Mesendoderm (in vitro differentiated cells): ENCODE data around the gene NFIA.

Experiments
- DNase-seq: peaks from one replicate; pipeline ENCODE4 v3.0.0; 2013
- H2AK5ac ChIP-seq: 2 replicates; pipeline ENCODE4 v1.6.1; 2013; ENCODE audit warnings: low read length, inconsistent platforms
- H2BK120ac ChIP-seq: 2 replicates; pipeline ENCODE4 v1.6.1; 2013; ENCODE audit warnings: low read depth, mild to moderate bottlenecking, low read length, moderate library complexity, mixed read lengths
- H2BK15ac ChIP-seq: replicated peaks from 2 replicates; pipeline ENCODE4 v1.6.1; 2013; ENCODE audit warnings: low read depth, mild to moderate bottlenecking, moderate library complexity
- H2BK5ac ChIP-seq: 2 replicates; pipeline ENCODE4 v1.6.1; 2013; ENCODE audit warnings: low read length, inconsistent platforms
- H3K18ac ChIP-seq: 2 replicates; pipeline ENCODE4 v1.6.1; 2013; ENCODE audit warnings: mild to moderate bottlenecking, low read length, mixed read lengths
- H3K23ac ChIP-seq: one replicate; pipeline ENCODE4 v1.6.1; 2013; ENCODE audit warnings: low read length
- H3K27ac ChIP-seq: 2 replicates; pipeline ENCODE4 v1.5.1; 2013; ENCODE audit warnings: low read depth, mild to moderate bottlenecking, inconsistent platforms, low read length, moderate library complexity
- H3K27me3 ChIP-seq: 2 replicates; pipeline ENCODE4 v1.6.1; 2013; ENCODE audit warnings: low read length, control low read depth, mild to moderate bottlenecking, inconsistent platforms; ENCODE audit not compliant: insufficient read depth, poor library complexity
- H3K36me3 ChIP-seq: 2 replicates; pipeline ENCODE4 v1.6.1; 2013; ENCODE audit warnings: low read length, inconsistent platforms; ENCODE audit not compliant: control insufficient read depth, insufficient read depth
- H3K4ac ChIP-seq: one replicate; pipeline ENCODE4 v1.6.1; 2013; ENCODE audit warnings: low read depth, mild to moderate bottlenecking, low read length, moderate library complexity
- H3K4me1 ChIP-seq: 2 replicates; pipeline ENCODE4 v1.6.1; 2013; ENCODE audit warnings: low read depth, low read length, inconsistent platforms; ENCODE audit not compliant: control insufficient read depth
- H3K4me2 ChIP-seq: 2 replicates; pipeline ENCODE4 v1.6.1; 2013; ENCODE audit warnings: low read length
- H3K4me3 ChIP-seq: 2 replicates; pipeline ENCODE4 v1.5.1; 2013; ENCODE audit warnings: mild to moderate bottlenecking, low read length
- H3K56ac ChIP-seq: one replicate; pipeline ENCODE4 v1.6.1; 2013; ENCODE audit warnings: low read length
- H3K79me1 ChIP-seq: 2 replicates; pipeline ENCODE4 v1.6.1; 2013; ENCODE audit warnings: low read length, inconsistent platforms
- H3K79me2 ChIP-seq: 2 replicates; pipeline ENCODE4 v1.6.1; 2013; ENCODE audit warnings: mild to moderate bottlenecking, low read length; ENCODE audit not compliant: control insufficient read depth, insufficient read depth
- H3K9ac ChIP-seq: 2 replicates; pipeline ENCODE4 v1.6.1; 2013; ENCODE audit warnings: low read length, inconsistent platforms
- H4K5ac ChIP-seq: one replicate; pipeline ENCODE4 v1.6.1; 2013; ENCODE audit warnings: low read length
- H4K8ac ChIP-seq: one replicate; pipeline ENCODE4 v1.6.1; 2013; ENCODE audit warnings: low read depth, mild to moderate bottlenecking, control low read depth, low read length, moderate library complexity
- WGBS: extraction: QIAGEN DNeasy Blood & Tissue Kit; methylation state at CpG from one replicate; pipeline ENCODE4 v1.1.7; 2013; ENCODE audit warnings: low lambda C conversion rate, missing lambda C conversion rate; ENCODE audit not compliant: insufficient coverage; ENCODE audit errors: extremely low coverage; 5-methylcytosine and 5-hydroxymethylcytosine counted together

Gene NFIA

DNA sequence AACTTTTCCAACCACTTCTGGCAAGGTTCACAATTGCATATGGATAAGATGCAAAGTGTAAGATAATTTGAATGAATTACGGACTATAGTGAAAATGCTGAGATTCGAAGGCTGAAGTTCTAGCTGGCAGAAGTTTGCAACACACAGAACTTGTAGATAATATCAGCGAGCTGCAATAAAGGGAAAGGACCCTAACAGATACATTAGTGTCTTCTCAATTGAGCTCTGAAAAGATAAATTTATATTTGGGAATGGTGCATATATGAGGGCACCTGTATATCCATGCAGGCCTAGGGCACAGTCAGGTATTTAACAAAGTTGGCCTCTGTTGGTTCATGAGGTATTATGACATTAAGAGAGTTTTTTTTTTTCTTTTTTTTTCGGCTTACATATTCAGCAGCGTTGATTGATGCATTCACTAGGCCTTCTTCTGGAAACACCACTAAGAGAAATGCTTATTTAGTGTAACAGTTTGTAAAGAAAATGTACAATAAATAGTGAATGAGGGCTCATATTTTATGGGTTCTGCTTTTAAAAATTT, 2.2 kb downstream of the NFIA start:
- no peak for DNase-seq
- no peak overlapping the region for H3K9ac ChIP-seq
- H3K4me2 ChIP-seq, result no peak overlapping the region
- H3K23ac ChIP-seq, result no peak overlapping the region
- H3K27ac ChIP-seq, result no peak overlapping the region
- no CpG with 5 or more reads among the region's 5 CpGs for WGBS
- H4K8ac ChIP-seq, result no peak overlapping the region
- no peaks in the 10 kb centered on the region for H3K79me1 ChIP-seq
- H2BK15ac ChIP-seq, result no peak overlapping the region
- H2BK5ac ChIP-seq, result no peak overlapping the region
- no peaks in the 10 kb centered on the region for H3K4me1 ChIP-seq
- no peaks in the 10 kb centered on the region for H3K79me2 ChIP-seq
- H2BK120ac ChIP-seq, result no peak overlapping the region
- no peaks in the 10 kb centered on the region for H3K36me3 ChIP-seq
- no peak overlapping the region for H3K4me3 ChIP-seq
- no peak overlapping the region for H3K56ac ChIP-seq
- no peak overlapping the region for H4K5ac ChIP-seq
- no peak overlapping the region for H3K18ac ChIP-seq
- H2AK5ac ChIP-seq, result no peak overlapping the region
- H3K27me3 ChIP-seq, result peaks cover 20% of the 10 kb centered on the region
- H3K4ac ChIP-seq, result no peak overlapping the region

DNA sequence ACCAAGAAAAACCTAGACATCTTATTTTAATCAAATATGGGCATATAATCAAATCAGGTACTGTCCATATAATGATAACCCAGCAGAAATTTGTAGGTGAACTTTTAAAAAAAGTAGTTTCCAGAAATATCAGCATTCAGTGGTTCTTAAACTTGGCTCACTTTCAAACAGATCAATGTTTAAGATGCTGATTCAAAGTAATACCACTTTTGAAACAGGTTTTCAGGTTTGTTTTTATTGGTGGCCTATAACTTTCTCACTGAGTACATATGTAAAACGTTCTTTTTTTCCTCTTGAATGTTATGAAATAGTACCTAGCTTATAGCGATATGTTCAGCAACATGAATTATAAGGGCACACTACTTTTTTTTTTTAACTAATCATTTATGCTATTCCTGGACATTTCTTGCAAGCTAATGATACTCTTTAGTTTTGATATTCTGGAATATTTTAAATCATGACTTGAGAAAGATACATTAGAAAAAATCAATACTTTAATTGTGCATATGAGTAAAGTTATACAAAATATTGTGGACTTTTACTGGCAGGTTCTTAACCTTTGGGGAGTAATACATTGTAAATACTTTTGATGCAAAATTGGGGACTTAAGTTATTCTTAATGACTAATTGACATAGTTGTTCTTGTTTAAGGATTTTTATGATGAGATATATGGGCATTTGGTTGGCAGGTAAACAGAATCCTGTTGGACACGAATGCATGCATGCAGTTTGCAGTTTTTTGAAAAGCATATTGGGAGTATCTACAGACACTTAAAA, 3.0 kb downstream of the NFIA start:
- Histone ChIP-seq H3K79me2 (no peaks in the 10 kb centered on the region), H2BK15ac (no peak overlapping the region), H3K18ac (no peak overlapping the region), H3K4me3 (no peak overlapping the region), H3K9ac (no peak overlapping the region), H2BK120ac (no peak overlapping the region), H4K5ac (no peak overlapping the region), H3K4me2 (no peak overlapping the region), H3K4ac (no peak overlapping the region), H2AK5ac (no peak overlapping the region), H3K56ac (no peak overlapping the region), H3K79me1 (no peaks in the 10 kb centered on the region), H3K23ac (no peak overlapping the region), H4K8ac (no peak overlapping the region), H3K27ac (no peak overlapping the region), H3K4me1 (no peaks in the 10 kb centered on the region), H3K27me3 (peaks cover 20% of the 10 kb centered on the region), H2BK5ac (no peak overlapping the region), H3K36me3 (no peaks in the 10 kb centered on the region)
- no peak for DNase-seq
- WGBS, result no CpG with 5 or more reads among the region's 3 CpGs

DNA sequence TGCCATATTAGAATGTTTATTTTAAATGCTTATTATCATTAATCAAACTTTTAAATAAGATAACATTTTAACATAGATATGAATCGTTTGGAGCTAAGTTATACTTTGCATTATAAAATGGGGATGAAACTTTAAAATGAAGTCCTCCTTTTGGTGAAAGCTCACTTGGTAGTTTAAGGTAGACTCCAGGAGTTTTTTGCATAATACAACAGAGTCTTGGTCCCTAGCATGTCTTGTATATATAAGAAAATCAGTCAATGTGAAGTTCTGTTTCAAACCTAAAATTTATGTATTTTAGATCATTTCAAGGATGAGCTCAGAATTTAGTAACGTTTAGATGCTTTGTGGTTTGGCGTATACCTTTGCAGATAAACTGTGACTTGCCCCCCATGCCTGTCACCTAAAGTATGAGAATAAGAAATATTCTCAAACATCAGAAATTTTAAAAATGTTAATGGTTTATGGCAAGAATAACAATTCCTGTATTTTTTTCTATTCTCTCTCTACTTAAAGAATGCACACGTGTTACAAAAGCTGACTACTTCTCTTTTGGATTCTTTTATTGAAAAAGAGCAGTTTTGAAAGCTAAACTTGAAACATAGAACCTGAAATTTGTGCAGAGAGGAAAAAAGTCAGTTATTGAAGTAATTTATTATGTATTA, 3.8 kb downstream of the NFIA start:
- no peak overlapping the region for H3K9ac ChIP-seq
- H2BK120ac ChIP-seq, result no peak overlapping the region
- H3K56ac ChIP-seq, result no peak overlapping the region
- DNase-seq, result no peak
- no peak overlapping the region for H2BK5ac ChIP-seq
- H3K23ac ChIP-seq, result no peak overlapping the region
- H3K36me3 ChIP-seq, result no peaks in the 10 kb centered on the region
- H2BK15ac ChIP-seq, result no peak overlapping the region
- WGBS, result no CpG with 5 or more reads among the region's 4 CpGs
- no peaks in the 10 kb centered on the region for H3K79me2 ChIP-seq
- H3K4me1 ChIP-seq, result no peaks in the 10 kb centered on the region
- no peak overlapping the region for H3K27ac ChIP-seq
- H3K4ac ChIP-seq, result no peak overlapping the region
- H3K79me1 ChIP-seq, result no peaks in the 10 kb centered on the region
- H3K27me3 ChIP-seq, result peaks cover 20% of the 10 kb centered on the region
- H2AK5ac ChIP-seq, result no peak overlapping the region
- H3K4me2 ChIP-seq, result no peak overlapping the region
- H4K5ac ChIP-seq, result no peak overlapping the region
- H3K4me3 ChIP-seq, result no peak overlapping the region
- no peak overlapping the region for H4K8ac ChIP-seq
- no peak overlapping the region for H3K18ac ChIP-seq

DNA sequence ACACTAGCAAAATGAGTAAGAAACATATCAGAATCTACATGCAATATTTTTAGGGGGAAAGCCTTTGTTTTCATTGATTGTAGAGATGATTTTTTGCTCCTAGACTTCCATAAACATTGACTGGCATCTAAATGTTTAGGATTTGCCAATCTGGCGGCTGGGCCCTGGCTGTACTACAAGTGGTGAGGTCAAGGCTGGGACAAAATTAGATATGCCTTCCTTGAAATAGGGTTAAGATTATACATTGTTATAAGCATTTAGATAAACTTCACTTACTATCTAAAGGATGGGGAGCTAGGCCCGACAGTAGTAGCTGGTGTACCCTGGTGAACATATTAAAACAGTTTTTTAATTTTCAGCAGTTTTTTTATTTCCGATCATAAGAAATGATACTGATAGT, 5.2 kb downstream of the NFIA start:
- H3K4me3 ChIP-seq, result no peak overlapping the region

DNA sequence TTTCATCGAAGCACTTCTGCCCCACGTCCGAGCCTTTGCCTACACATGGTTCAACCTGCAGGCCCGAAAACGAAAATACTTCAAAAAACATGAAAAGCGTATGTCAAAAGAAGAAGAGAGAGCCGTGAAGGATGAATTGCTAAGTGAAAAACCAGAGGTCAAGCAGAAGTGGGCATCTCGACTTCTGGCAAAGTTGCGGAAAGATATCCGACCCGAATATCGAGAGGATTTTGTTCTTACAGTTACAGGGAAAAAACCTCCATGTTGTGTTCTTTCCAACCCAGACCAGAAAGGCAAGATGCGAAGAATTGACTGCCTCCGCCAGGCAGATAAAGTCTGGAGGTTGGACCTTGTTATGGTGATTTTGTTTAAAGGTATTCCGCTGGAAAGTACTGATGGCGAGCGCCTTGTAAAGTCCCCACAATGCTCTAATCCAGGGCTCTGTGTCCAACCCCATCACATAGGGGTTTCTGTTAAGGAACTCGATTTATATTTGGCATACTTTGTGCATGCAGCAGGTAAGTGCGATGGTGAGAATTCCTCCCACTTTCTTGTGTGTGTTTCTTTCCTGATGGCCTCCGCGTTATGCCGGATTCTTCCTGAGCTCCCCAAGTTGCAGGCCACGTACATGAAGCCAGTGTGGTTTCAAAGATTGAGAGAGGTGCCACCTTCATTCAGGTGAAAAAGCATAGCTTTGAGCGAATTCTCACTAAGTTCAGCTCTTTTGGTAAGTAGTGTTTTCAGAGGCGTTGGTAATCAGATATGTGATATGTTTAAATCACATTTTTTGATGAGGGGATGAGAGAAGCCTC, 6.0 kb downstream of the NFIA start:
- no peak overlapping the region for H2BK120ac ChIP-seq
- H3K4me3 ChIP-seq, result no peak overlapping the region
- no peak overlapping the region for H2BK5ac ChIP-seq
- no peak overlapping the region for H3K23ac ChIP-seq
- H3K18ac ChIP-seq, result no peak overlapping the region
- H3K4me1 ChIP-seq, result no peaks in the 10 kb centered on the region
- H2BK15ac ChIP-seq, result no peak overlapping the region
- no peak overlapping the region for H3K27ac ChIP-seq
- H4K8ac ChIP-seq, result no peak overlapping the region
- no peak overlapping the region for H3K9ac ChIP-seq
- H4K5ac ChIP-seq, result no peak overlapping the region
- no peaks in the 10 kb centered on the region for H3K79me2 ChIP-seq
- H3K36me3 ChIP-seq, result no peaks in the 10 kb centered on the region
- DNase-seq, result no peak
- peaks cover 10% of the 10 kb centered on the region for H3K27me3 ChIP-seq
- H3K4me2 ChIP-seq, result no peak overlapping the region
- H3K56ac ChIP-seq, result no peak overlapping the region
- no CpG with 5 or more reads among the region's 25 CpGs for WGBS
- no peak overlapping the region for H3K4ac ChIP-seq
- no peak overlapping the region for H2AK5ac ChIP-seq
- no peaks in the 10 kb centered on the region for H3K79me1 ChIP-seq

More for the DNA sequence above, 5.2 kb downstream of the NFIA start:
- Histone ChIP-seq H3K4ac (no peak overlapping the region), H3K18ac (no peak overlapping the region), H3K79me2 (no peaks in the 10 kb centered on the region), H4K5ac (no peak overlapping the region), H3K79me1 (no peaks in the 10 kb centered on the region), H3K23ac (no peak overlapping the region), H2BK5ac (no peak overlapping the region), H3K4me1 (no peaks in the 10 kb centered on the region), H3K27ac (no peak overlapping the region), H4K8ac (no peak overlapping the region), H2AK5ac (no peak overlapping the region), H3K27me3 (peaks cover 15% of the 10 kb centered on the region), H2BK120ac (no peak overlapping the region), H2BK15ac (no peak overlapping the region), H3K36me3 (no peaks in the 10 kb centered on the region), H3K4me2 (no peak overlapping the region), H3K56ac (no peak overlapping the region), H3K9ac (no peak overlapping the region)
- DNase-seq, result no peak
- no CpG with 5 or more reads among the region's 3 CpGs for WGBS
